Tibial nerve (tissue), 4 donors: ENCODE results near the gene CILP2. TPM values are rescaled to one million over a fixed set of nuclear protein-coding genes. Genes with fewer than 3 reads are reported as not detected.

Experiments
- DNase-seq, 2 donors: peaks; one replicate each; pipeline ENCODE4 v3.0.0-alpha.2; 2019; ENCODE audit warnings: low spot score in 2 of 2
- H3K27ac ChIP-seq, 4 donors: fragments of 200-600 bp; sonication (generic) in 3 of 4; one replicate each; pipeline ENCODE4 v1.5.1; 2017 to 2019; ENCODE audit warnings: mild to moderate bottlenecking in 1 of 4
- H3K27me3 ChIP-seq, 2 donors: fragments of 200-600 bp; sonication (generic) in 1 of 2; one replicate each; pipeline versions ENCODE4 v1.5.1 to v1.6.0; 2017 to 2019
- H3K36me3 ChIP-seq, 3 donors: fragments of 200-600 bp; sonication (generic); one replicate each; pipeline ENCODE4 v1.5.1; 2018 to 2019
- H3K4me1 ChIP-seq, 4 donors: fragments of 200-600 bp; sonication (generic) in 3 of 4; one replicate each; pipeline ENCODE4 v1.5.1; 2017 to 2019
- H3K4me3 ChIP-seq, 4 donors: fragments of 200-600 bp; sonication (generic) in 3 of 4; one replicate each; pipeline ENCODE4 v1.5.1; 2017 to 2019; ENCODE audit warnings: mild to moderate bottlenecking in 1 of 4, moderate library complexity in 1 of 4
- H3K9me3 ChIP-seq, 4 donors: fragments of 200-600 bp; sonication (generic) in 3 of 4; one replicate each; pipeline ENCODE4 v1.5.1; 2017 to 2019
- EP300 ChIP-seq, 2 donors: sonication (generic); formaldehyde crosslinking; IDR thresholded peaks; one replicate each; pipeline ENCODE4 v1.6.1; 2017; ENCODE audit warnings: antibody characterized with exemption in 2 of 2, mild to moderate bottlenecking in 1 of 2
- POLR2A ChIP-seq, 2 donors: fragments of 450-650 bp; IDR thresholded peaks; one replicate each; pipeline ENCODE4 v1.6.1; 2017; ENCODE audit warnings: antibody characterized with exemption in 2 of 2, mild to moderate bottlenecking in 2 of 2, moderate library complexity in 2 of 2
- WGBS, 2 donors: methylation state at CpG; one replicate each; pipeline ENCODE4 v1.1.5; 2018; 5-methylcytosine and 5-hydroxymethylcytosine counted together
- total RNA-seq, 4 donors: library from RNA; depleted of rRNA; stranded (reverse); fragments of >200 nt; gene quantifications; one replicate each; pipeline ENCODE4 v1.1.0, GENCODE V29; 2016
- TF ChIP-seq, protein P1 (sequence below), 5 experiments: fragments of 200-600 bp in 3 of 5; fragments of 450-650 bp in 2 of 5; sonication (generic) in 3 of 5; IDR thresholded peaks; one replicate each; pipeline ENCODE4 v1.5.1; 2016 to 2019; ENCODE audit warnings: antibody characterized with exemption in 5 of 5, mild to moderate bottlenecking in 3 of 5, moderate library complexity in 2 of 5

Gene CILP2, protein sequence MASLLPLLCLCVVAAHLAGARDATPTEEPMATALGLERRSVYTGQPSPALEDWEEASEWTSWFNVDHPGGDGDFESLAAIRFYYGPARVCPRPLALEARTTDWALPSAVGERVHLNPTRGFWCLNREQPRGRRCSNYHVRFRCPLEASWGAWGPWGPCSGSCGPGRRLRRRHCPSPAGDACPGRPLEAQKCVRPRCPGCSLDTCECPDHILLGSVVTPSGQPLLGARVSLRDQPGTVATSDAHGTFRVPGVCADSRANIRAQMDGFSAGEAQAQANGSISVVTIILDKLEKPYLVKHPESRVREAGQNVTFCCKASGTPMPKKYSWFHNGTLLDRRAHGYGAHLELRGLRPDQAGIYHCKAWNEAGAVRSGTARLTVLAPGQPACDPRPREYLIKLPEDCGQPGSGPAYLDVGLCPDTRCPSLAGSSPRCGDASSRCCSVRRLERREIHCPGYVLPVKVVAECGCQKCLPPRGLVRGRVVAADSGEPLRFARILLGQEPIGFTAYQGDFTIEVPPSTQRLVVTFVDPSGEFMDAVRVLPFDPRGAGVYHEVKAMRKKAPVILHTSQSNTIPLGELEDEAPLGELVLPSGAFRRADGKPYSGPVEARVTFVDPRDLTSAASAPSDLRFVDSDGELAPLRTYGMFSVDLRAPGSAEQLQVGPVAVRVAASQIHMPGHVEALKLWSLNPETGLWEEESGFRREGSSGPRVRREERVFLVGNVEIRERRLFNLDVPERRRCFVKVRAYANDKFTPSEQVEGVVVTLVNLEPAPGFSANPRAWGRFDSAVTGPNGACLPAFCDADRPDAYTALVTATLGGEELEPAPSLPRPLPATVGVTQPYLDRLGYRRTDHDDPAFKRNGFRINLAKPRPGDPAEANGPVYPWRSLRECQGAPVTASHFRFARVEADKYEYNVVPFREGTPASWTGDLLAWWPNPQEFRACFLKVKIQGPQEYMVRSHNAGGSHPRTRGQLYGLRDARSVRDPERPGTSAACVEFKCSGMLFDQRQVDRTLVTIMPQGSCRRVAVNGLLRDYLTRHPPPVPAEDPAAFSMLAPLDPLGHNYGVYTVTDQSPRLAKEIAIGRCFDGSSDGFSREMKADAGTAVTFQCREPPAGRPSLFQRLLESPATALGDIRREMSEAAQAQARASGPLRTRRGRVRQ
- under 1 TPM in 2 of 4 donors, not detected in 2; 0.20 to 0.66 TPM for total RNA-seq

DNA sequence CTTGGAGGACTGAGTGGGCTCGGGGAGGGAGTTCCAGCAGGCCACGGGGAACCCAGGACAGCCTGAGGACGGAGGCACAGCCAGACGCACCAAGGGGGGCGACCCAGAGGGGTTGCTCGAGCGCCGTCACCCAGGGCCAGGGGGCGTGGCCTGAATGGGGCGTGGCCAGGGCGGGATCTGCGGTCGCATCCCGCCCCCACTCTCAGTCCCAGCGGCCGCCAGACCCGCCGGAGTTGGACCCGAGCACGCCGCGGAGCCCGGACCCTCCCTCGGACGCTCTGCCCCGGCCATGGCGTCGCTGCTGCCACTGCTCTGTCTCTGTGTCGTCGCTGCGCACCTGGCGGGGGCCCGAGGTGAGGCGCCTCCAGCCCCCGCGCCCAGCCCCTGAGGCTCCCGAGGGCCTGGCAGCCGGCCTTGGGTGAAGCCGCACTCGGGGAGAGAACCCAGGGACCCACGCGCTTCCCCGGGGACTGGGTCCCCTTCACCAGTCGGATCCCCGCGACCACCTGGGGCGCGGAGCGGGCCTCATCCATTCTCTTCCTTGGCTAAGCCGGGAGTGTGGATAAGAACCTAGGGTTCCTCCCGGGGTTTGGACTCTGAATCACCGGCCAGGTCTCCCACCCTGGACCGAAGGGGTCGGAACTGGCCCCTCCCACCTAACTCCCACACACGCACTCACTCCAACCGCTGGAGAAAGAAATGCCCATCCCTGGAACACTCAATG is at the start of gene CILP2:
CILP2 (plus strand) TSS at position 205 of the 724 bp plus-strand sequence; CDS start at position 290, 85 bp downstream.
- Histone ChIP-seq H3K4me1 (peaks cover 0 to 39% (median 22%) of the 10 kb centered on the region in 4 donors), H3K27me3 (peaks cover 2 to 62% of the 10 kb centered on the region in 2 donors), H3K9me3 (peaks cover 0 to 5% (median 0%) of the 10 kb centered on the region in 4 donors), H3K4me3 (peak within 1 kb of the TSS in 2 of 4 donors; percentile 23 to 44), H3K27ac (no peak within 1 kb of the TSS), H3K36me3 (peaks cover 0 to 9% (median 0%) of the 10 kb centered on the region in 3 donors)
- 5 to 6% methylated on average over 15 to 29 of the region's 56 CpGs for WGBS, 2 donors
- TF ChIP-seq POLR2A (IDR thresholded peaks at IDR 0.05) (no peak), EP300 (IDR thresholded peaks at IDR 0.05) (no peak)
- TF ChIP-seq, protein P1, sequence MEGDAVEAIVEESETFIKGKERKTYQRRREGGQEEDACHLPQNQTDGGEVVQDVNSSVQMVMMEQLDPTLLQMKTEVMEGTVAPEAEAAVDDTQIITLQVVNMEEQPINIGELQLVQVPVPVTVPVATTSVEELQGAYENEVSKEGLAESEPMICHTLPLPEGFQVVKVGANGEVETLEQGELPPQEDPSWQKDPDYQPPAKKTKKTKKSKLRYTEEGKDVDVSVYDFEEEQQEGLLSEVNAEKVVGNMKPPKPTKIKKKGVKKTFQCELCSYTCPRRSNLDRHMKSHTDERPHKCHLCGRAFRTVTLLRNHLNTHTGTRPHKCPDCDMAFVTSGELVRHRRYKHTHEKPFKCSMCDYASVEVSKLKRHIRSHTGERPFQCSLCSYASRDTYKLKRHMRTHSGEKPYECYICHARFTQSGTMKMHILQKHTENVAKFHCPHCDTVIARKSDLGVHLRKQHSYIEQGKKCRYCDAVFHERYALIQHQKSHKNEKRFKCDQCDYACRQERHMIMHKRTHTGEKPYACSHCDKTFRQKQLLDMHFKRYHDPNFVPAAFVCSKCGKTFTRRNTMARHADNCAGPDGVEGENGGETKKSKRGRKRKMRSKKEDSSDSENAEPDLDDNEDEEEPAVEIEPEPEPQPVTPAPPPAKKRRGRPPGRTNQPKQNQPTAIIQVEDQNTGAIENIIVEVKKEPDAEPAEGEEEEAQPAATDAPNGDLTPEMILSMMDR (IDR thresholded peaks at IDR 0.05): no peak
- no peak for DNase-seq

DNA sequence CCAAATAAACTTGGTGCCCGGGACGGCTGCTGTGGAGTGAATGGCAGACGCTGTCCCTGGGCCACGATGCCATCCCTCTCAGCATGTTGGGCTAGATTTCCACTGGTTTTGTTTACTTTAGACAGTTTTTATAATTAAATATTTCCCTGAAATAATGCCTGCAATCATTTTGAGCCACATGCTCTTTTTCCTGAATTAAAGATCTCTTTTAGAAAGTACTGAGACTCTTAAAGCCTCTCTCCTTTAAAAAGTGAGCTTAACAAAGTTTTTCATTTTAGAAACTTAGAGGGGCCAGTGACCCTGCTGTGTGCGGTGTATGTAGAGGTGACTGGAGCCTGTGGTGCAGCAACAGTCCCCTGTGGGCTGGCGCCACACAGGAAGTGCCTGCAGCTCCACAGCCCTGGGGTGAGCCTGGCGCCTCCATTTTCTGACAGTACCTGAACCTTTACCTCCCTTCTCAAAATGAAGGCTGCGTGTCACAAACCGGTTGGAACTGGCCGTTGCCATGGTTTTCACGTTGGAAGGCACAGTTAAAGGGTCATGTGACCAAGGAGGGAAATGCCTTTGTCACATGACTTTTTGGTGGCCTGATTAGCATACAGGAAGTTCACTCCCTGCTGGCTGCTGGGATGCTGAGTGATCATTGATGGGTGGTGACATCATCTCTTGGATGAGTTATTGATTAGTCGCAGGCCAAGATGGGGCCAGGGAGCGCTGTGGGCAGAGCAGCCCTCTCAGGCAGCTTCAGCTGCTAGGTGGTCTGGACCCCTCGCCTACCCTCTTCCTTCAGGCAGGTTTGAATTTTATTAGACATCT is 49.0 kb upstream of the CILP2 start:
- DNase-seq: peak; percentile 66 to 84
- Histone ChIP-seq H3K36me3 (peaks cover 0 to 27% (median 3%) of the 10 kb centered on the region in 3 donors), H3K4me3 (peak overlapping the region in 2 of 4 donors; percentile 27 to 36), H3K9me3 (no peaks in the 10 kb centered on the region), H3K4me1 (peaks cover 0 to 59% (median 30%) of the 10 kb centered on the region in 4 donors), H3K27me3 (no peaks in the 10 kb centered on the region), H3K27ac (peak overlapping the region; percentile 63 to 85 (median 84))
- TF ChIP-seq POLR2A (IDR thresholded peaks at IDR 0.05) (peak in 1 of 2 donors; percentile 27), EP300 (IDR thresholded peaks at IDR 0.05) (peak in 1 of 2 donors; percentile 83)
- TF ChIP-seq, protein P1 (IDR thresholded peaks at IDR 0.05): peak in 1 of 5 experiments; percentile 15
- 15 to 25% methylated on average over 11 to 14 of the region's 14 CpGs for WGBS, 2 donors

DNA sequence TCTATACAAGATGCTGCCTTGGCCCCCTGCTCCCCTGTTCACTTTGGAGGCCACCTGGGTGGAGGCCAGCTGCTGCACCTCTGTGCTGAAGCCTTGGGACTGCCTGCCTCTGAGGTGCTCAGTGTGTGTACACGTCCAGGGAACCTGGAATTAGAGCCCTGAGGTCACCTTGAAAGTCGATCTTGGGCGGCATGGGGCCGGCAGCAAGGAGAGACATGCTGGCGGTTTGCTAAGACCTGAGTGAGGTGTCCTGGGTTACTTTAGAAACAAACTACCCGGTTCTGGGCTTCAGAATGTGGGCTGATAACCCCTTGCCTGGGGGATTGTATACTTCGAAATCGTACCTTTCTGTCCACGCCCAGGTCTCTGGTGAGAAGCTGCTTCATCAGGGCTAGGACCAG is 48.3 kb upstream of the CILP2 start:
- Histone ChIP-seq H3K27me3 (no peaks in the 10 kb centered on the region), H3K4me1 (peaks cover 0 to 59% (median 30%) of the 10 kb centered on the region in 4 donors), H3K36me3 (peaks cover 0 to 34% (median 10%) of the 10 kb centered on the region in 3 donors), H3K4me3 (no peak overlapping the region), H3K27ac (peak overlapping the region; percentile 63 to 85 (median 84)), H3K9me3 (no peaks in the 10 kb centered on the region)
- 54 to 67% methylated on average over 8 to 9 of the region's 9 CpGs for WGBS, 2 donors
- DNase-seq: no peak
- TF ChIP-seq EP300 (IDR thresholded peaks at IDR 0.05) (no peak), POLR2A (IDR thresholded peaks at IDR 0.05) (no peak)
- TF ChIP-seq, protein P1 (IDR thresholded peaks at IDR 0.05): no peak
